Activated CD4-positive, alpha-beta T cell treated with anti-CD3 and anti-CD28 coated beads, Interleukin-2, amount 10 ng/mL, durations not matched to agents 24 days and 14 days (primary cell): ENCODE data around the gene ZNF484. TPM values are rescaled to one million over a fixed set of nuclear protein-coding genes. Genes with fewer than 3 reads are reported as not detected.
"Not testable (repeated sequence)": the region's sequence is repeated elsewhere in the genome, so short reads cannot be mapped to it uniquely, and the experiment has no call there.

Source experiments
- DNase-seq: peaks from one replicate; pipeline ENCODE4 v3.0.0; 2022
- H3K27ac Mint-ChIP-seq: one replicate; pipeline ENCODE4 v1.8.0; 2022; ENCODE audit warnings: mild to moderate bottlenecking, mixed read lengths
- H3K27me3 Mint-ChIP-seq: one replicate; pipeline ENCODE4 v1.8.0; 2022; ENCODE audit warnings: mixed read lengths
- H3K36me3 Mint-ChIP-seq: one replicate; pipeline ENCODE4 v1.8.0; 2022; ENCODE audit warnings: low read depth, mild to moderate bottlenecking, mixed read lengths
- H3K4me1 Mint-ChIP-seq: one replicate; pipeline ENCODE4 v1.8.0; 2021; ENCODE audit warnings: mixed read lengths
- H3K4me3 Mint-ChIP-seq: one replicate; pipeline ENCODE4 v1.8.0; 2022; ENCODE audit warnings: mild to moderate bottlenecking, moderate library complexity, mixed read lengths
- H3K9me3 Mint-ChIP-seq: one replicate; pipeline ENCODE4 v1.8.0; 2021; ENCODE audit warnings: mixed read lengths
- intact Hi-C: fragments of 100-400 bp; cut with micrococcal nuclease; formaldehyde crosslinking; loops from one replicate; pipeline ENCODE4 v1.15.1; 2023
- total RNA-seq: library from RNA; stranded (reverse); gene quantifications from 2 replicates; pipeline ENCODE4 v1.2.3, GENCODE V29; 2022

The ZNF484 gene
- total RNA-seq, 1 donor from 2014 or later, result 7.7 TPM

DNA sequence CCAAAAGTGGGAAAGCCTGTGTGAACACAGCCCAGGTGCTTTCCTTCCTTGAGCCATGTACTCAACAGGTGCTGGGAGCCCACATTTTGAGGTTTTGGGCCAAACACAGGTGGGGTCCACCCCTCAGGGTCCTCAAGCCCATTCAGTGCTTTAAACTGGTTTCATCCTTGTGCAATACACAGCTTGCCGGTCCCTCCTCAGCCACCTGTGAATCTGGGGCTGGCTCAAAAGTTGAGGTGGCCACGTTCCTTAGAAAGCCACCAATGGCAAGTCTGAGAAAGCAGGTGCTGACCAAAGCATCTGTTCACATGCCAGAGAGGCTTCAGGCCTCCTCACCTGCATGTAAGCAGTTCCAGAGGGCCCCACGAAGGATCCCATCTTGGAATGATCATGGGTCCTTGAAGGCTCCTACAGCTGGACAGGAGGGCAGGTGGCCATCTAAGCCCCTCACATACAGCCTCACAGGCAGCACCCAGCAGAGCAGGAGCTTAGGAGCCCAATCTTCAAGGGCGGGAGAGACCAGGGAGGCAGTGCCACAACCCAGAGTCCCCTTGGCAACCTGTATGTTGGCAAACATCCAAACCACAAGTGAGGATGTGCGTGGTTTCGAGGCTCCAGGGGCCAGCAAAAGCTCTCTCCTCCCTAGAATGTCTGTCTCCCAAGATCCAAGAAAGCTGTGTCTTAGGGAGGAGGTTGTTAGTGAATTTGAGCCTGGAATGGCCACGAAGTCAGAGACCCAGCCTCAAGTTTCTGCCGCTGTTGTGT, 9.2 kb upstream of the ZNF484 start:
- H3K27me3 Mint-ChIP-seq, result peaks cover 19% of the 10 kb centered on the region
- H3K36me3 Mint-ChIP-seq, H3K4me3 Mint-ChIP-seq, H3K9me3 Mint-ChIP-seq, intact Hi-C loops, H3K27ac Mint-ChIP-seq: not testable (repeated sequence)
- DNase-seq, result peak; percentile 76
- H3K4me1 Mint-ChIP-seq, result peaks cover 18% of the 10 kb centered on the region

DNA sequence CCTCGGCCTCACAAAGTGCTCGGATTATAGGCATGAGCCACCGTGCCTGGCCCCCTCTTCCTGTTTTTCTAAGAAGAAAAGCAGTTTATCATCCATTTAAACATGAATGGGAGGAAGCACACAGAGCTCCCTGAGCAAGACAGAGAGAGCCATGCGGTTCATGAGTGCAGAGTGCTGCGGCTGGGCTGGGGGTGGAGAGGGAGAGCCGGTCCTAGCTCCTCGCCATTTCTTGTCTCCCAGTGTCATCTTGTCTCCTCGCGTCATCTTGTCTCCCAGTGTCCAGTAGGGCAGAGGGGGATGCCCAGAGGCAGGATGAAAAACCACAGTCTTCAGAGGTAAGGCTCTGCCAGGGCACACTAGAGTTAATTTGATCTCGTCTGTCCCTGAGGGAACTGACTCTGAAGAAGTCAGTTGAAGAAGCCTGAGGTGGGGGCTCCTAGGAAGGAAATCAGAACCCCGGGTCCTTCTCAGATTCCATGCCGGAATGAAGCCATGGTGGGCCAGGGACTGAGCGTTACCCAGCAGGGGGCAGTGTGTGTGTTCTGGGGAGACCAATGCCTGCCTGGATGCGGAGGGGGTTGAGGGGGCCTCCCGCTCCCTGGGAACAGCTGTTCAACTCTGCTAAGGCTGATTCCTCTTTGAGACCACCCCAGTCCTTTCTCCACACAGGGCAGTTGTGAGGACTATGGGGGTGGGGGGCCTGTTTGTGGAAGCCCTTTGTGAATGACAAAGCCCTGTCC, 6.0 kb upstream of the ZNF484 start:
- H3K4me3 Mint-ChIP-seq, H3K9me3 Mint-ChIP-seq, H3K27ac Mint-ChIP-seq, H3K36me3 Mint-ChIP-seq, intact Hi-C loops: not testable (repeated sequence)
- Mint-ChIP-seq H3K4me1 (peaks cover 15% of the 10 kb centered on the region), H3K27me3 (peaks cover 11% of the 10 kb centered on the region)
- DNase-seq, result peak; percentile 58

GRCh38 chr9:92882276-92882675, 4.4 kb upstream of the ZNF484 start:
- peaks cover 5% of the 10 kb centered on the region for H3K36me3 Mint-ChIP-seq
- peaks cover 12% of the 10 kb centered on the region for H3K4me1 Mint-ChIP-seq
- DNase-seq, result peak; percentile 54
- H3K27me3 Mint-ChIP-seq, result no peaks in the 10 kb centered on the region
- no peak overlapping the region for H3K4me3 Mint-ChIP-seq
- peaks cover 8% of the 10 kb centered on the region for H3K9me3 Mint-ChIP-seq
- H3K27ac Mint-ChIP-seq, result no peak overlapping the region
- intact Hi-C loops, result no loop called here

DNA sequence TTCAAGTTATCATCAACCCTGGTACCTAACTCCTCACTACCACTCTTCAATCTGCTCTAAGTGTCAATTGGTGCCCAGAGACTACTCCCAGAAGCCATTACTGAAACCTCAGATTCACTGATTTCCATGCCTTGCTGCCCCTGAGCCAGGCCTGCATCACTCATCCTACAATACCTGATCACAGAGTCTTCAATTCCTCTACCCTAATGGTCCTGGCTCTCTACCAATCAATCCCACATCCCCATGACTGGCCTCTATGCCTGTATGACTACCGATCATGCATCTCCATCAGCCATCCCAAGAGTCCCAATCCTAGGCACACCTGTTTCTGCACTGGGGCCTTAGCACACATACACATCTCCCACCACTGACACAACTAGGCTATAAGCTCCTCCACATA, 2.5 kb downstream of the ZNF484 start:
- H3K4me1 Mint-ChIP-seq, result peaks cover 37% of the 10 kb centered on the region

DNA sequence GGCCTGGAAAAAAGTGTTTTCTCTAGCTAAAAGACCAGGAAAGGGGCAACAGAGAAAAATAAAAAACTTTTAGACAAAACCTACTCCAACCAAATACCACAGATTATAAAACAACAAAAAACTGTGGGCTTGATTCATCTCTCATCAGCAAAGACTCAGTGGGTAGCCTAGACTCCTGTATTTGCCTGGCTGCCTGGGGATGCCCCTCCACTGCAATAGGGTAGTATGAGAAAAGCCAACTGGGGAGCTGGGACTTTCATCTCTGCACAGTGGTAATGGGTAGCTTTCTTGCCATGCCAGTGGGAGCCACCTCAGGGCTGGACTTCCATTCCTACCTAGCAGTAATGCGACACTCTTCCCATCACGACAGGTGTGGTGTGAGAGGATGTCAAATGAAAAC, 7.5 kb downstream of the ZNF484 start:
- peaks cover 19% of the 10 kb centered on the region for H3K4me1 Mint-ChIP-seq
- H3K4me3 Mint-ChIP-seq, result no peak overlapping the region
- peaks cover 65% of the 10 kb centered on the region for H3K36me3 Mint-ChIP-seq
- no peak overlapping the region for H3K27ac Mint-ChIP-seq
- intact Hi-C loops, result no loop called here
- H3K27me3 Mint-ChIP-seq, result no peaks in the 10 kb centered on the region
- no peak for DNase-seq
- H3K9me3 Mint-ChIP-seq, result peaks cover 4% of the 10 kb centered on the region

More for the DNA sequence above, 2.5 kb downstream of the ZNF484 start:
- DNase-seq, result peak; percentile 49
- no peak overlapping the region for H3K4me3 Mint-ChIP-seq
- intact Hi-C loops, result loop anchor here (5.0 kb wide), 1 partner anchor 77 kb away; no protein-coding TSS in a partner anchor
- no peak overlapping the region for H3K27ac Mint-ChIP-seq
- peaks cover 35% of the 10 kb centered on the region for H3K36me3 Mint-ChIP-seq
- H3K27me3 Mint-ChIP-seq, result no peaks in the 10 kb centered on the region
- peaks cover 8% of the 10 kb centered on the region for H3K9me3 Mint-ChIP-seq

DNA sequence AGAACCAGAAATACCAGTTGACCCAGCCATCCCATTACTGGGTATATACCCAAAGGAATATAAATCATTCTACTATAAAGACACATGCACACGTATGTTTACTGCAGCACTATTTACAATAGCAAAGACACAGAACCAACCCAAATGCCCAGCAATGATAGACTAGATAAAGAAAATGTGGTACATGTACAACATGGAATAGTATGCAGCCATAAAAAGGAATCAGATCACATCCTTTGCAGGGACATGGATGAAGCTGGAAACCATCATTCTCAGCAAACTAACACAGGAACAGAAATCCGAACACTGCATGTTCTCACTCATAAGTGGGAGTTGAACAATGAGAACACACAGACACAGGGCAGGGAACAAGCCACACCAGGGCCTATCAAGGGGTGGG, 11.2 kb downstream of the ZNF484 start:
- Mint-ChIP-seq H3K36me3 (peaks cover 84% of the 10 kb centered on the region), H3K9me3 (peaks cover 22% of the 10 kb centered on the region), H3K4me1 (peaks cover 17% of the 10 kb centered on the region)
- H3K27me3 Mint-ChIP-seq, DNase-seq, intact Hi-C loops, H3K27ac Mint-ChIP-seq, H3K4me3 Mint-ChIP-seq: not testable (repeated sequence)

DNA sequence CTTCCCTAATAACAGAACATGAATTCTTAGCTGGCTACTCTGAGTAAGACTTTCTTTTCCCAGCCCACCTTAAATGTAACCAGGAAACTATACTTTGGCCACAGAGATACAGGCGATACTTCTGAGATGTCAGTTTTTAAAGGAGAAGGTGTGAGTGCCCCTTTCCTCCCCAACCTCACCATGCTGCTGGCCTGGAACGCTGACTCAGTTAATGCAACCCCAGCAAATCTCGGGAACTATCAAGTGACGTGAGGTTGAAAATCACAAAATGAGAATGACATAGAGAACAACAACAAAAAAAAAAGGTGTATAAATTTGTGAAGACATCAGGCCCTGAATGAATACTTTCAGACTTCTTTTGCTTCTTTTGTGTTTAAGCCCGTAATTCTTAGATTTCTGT, 13.7 kb downstream of the ZNF484 start:
- H3K4me3 Mint-ChIP-seq, result no peak overlapping the region
- DNase-seq, result no peak
- peaks cover 84% of the 10 kb centered on the region for H3K36me3 Mint-ChIP-seq
- intact Hi-C loops, result no loop called here
- peaks cover 26% of the 10 kb centered on the region for H3K9me3 Mint-ChIP-seq
- no peaks in the 10 kb centered on the region for H3K27me3 Mint-ChIP-seq
- no peak overlapping the region for H3K27ac Mint-ChIP-seq
- H3K4me1 Mint-ChIP-seq, result peaks cover 10% of the 10 kb centered on the region

DNA sequence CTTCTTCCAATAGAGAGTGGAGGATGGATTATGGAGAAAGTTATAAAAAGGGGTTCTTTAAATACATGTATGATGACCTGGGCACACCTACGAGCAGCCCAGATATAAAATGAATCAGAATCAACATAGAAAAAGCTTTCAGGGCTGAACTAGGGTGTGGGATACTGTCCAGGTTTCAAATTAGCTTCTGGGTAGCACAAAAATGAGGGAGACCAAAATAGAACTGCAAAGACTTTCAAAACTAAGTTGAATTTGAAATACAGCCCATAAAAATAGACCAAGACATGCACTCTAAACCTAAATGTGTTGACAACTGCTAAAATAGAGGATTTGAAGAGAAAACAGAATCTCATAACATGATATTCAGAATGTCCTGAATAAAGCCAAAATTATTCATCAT, 17.0 kb downstream of the ZNF484 start:
- intact Hi-C loops, result no loop called here
- peaks cover 82% of the 10 kb centered on the region for H3K36me3 Mint-ChIP-seq

GRCh38 chr9:92857236-92857635, 20.6 kb downstream of the ZNF484 start:
- H3K27me3 Mint-ChIP-seq, result no peaks in the 10 kb centered on the region
- peaks cover 6% of the 10 kb centered on the region for H3K4me1 Mint-ChIP-seq
- peaks cover 24% of the 10 kb centered on the region for H3K9me3 Mint-ChIP-seq
- intact Hi-C loops, result no loop called here
- peaks cover 84% of the 10 kb centered on the region for H3K36me3 Mint-ChIP-seq
- DNase-seq, result no peak
- no peak overlapping the region for H3K4me3 Mint-ChIP-seq
- no peak overlapping the region for H3K27ac Mint-ChIP-seq

More for the DNA sequence above, 17.0 kb downstream of the ZNF484 start:
- peaks cover 10% of the 10 kb centered on the region for H3K4me1 Mint-ChIP-seq
- peaks cover 22% of the 10 kb centered on the region for H3K9me3 Mint-ChIP-seq
- H3K27ac Mint-ChIP-seq, result no peak overlapping the region
- DNase-seq, result no peak
- no peak overlapping the region for H3K4me3 Mint-ChIP-seq
- H3K27me3 Mint-ChIP-seq, result no peaks in the 10 kb centered on the region

GRCh38 chr9:92853716-92854115, 24.1 kb downstream of the ZNF484 start:
- Mint-ChIP-seq H3K27ac (no peak overlapping the region), H3K9me3 (peaks cover 18% of the 10 kb centered on the region), H3K4me1 (no peaks in the 10 kb centered on the region), H3K4me3 (no peak overlapping the region), H3K36me3 (peaks cover 88% of the 10 kb centered on the region), H3K27me3 (no peaks in the 10 kb centered on the region)
- no peak for DNase-seq
- intact Hi-C loops, result no loop called here

GRCh38 chr9:92850898-92851297, 26.9 kb downstream of the ZNF484 start:
- H3K27ac Mint-ChIP-seq, result no peak overlapping the region
- no peaks in the 10 kb centered on the region for H3K4me1 Mint-ChIP-seq
- peaks cover 34% of the 10 kb centered on the region for H3K9me3 Mint-ChIP-seq
- H3K4me3 Mint-ChIP-seq, result no peak overlapping the region
- H3K27me3 Mint-ChIP-seq, result no peaks in the 10 kb centered on the region
- intact Hi-C loops, result no loop called here
- no peak for DNase-seq
- H3K36me3 Mint-ChIP-seq, result peaks cover 94% of the 10 kb centered on the region

GRCh38 chr9:92848740-92849139, 29.1 kb downstream of the ZNF484 start:
- intact Hi-C loops, H3K4me1 Mint-ChIP-seq, H3K27ac Mint-ChIP-seq, H3K4me3 Mint-ChIP-seq, DNase-seq, H3K27me3 Mint-ChIP-seq: not testable (repeated sequence)
- H3K36me3 Mint-ChIP-seq, result peaks cover 88% of the 10 kb centered on the region
- peaks cover 28% of the 10 kb centered on the region for H3K9me3 Mint-ChIP-seq

DNA sequence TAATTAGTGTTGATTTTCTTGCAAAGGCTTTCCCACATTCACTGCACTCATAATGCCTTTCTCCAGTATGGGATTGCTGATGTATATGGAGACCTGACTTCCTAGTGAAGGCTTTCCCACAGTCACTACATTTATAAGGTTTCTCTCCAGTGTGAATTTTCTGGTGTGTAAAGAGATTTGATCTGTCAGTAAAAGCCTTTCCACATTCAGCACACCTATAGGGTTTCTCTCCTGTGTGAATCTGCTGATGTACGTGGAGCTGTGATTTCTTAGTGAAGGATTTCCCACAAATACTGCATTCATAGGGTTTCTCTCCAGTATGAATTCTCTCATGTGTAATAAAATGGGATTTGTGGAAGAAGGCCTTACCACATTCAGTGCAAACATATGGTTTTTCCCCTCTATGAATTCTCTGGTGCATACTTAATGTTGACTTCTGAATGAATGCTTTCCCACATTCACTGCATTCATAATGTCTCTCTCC, 31.1 kb downstream of the ZNF484 start:
- peaks cover 19% of the 10 kb centered on the region for H3K9me3 Mint-ChIP-seq
- H3K4me3 Mint-ChIP-seq, result no peak overlapping the region
- H3K4me1 Mint-ChIP-seq, result no peaks in the 10 kb centered on the region
- DNase-seq, result no peak
- H3K27me3 Mint-ChIP-seq, result no peaks in the 10 kb centered on the region
- peaks cover 77% of the 10 kb centered on the region for H3K36me3 Mint-ChIP-seq
- no peak overlapping the region for H3K27ac Mint-ChIP-seq
- intact Hi-C loops, result no loop called here

DNA sequence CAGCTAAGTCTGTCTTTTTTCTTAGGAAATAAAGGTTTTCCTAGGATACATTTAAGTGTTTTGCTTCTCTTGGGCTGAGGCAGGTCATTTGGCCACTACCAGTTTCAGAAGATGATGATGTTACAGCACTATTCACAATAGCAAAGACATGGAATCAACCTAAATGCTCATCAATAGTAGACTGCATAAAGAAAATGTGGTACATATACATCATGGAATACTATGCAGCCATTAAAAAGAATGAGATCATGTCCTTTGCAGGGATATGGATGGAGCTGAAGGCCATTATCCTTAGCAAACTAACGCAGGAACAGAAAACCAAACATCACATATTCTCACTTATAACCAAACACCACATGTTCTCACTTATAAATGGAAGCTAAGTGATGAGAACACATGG, 39.4 kb downstream of the ZNF484 start:
- intact Hi-C loops, DNase-seq, H3K4me1 Mint-ChIP-seq, H3K27me3 Mint-ChIP-seq, H3K27ac Mint-ChIP-seq, H3K4me3 Mint-ChIP-seq: not testable (repeated sequence)
- Mint-ChIP-seq H3K36me3 (peaks cover 18% of the 10 kb centered on the region), H3K9me3 (peaks cover 35% of the 10 kb centered on the region)
